VCaP (cell line): ENCODE results near the gene PAM.

Experiments
- H3K27ac ChIP-seq: fragments of 450-650 bp; 2 replicates; pipeline ENCODE4 v1.5.1; 2017
- CTCF ChIP-seq: fragments of 450-650 bp; conservative IDR thresholded peaks from 2 replicates; pipeline ENCODE4 v1.5.1; 2017; ENCODE audit warnings: mild to moderate bottlenecking, moderate library complexity

The PAM gene

DNA sequence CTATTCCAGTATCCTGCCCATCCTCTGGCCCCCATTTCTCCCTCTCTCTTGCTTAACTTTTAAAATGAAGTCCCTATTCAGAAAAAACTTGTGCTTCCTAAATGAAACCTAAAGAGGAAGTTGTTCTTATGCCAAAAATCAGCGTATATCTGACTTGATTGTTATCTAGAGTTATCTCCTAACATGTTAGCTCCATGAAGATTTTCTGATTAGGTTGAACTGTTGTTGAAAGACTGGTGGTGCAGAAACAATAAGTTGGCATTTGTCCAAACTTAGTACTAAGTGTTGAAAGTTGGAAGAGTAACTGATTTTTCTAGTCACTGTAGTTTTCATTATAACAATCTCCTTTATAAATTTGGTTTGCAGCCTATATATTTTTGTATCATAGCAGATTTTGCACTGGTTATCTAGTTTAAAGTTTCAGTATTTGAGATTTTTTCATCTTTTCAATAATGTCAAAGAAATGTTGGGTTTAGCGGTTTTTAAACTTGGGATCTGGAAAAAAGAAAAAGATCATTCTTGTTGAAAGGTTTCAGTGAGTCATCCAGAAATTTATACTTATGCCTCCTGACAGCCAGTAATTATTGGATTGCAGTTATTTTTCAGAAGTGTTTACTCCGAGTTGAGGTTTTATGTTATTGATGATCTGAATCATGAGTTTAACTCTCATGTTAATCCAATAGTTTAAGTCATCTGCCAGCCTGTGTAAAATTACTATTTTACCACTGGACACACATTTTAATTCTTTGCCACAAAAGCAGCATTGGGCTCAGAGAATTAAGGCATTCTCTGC is 60.6 kb downstream of the PAM start:
- H3K27ac ChIP-seq, result peak overlapping the region; percentile 25; the same call in 1 of the 2 replicates

GRCh38 chr5:102818345-102818744 is 63.2 kb downstream of the PAM start:
- no peak for TF ChIP-seq CTCF
- H3K27ac ChIP-seq, result no peak overlapping the region

More for the DNA sequence above, 60.6 kb downstream of the PAM start:
- TF ChIP-seq CTCF, result no peak

GRCh38 chr5:102818934-102819333 is 63.8 kb downstream of the PAM start:
- H3K27ac ChIP-seq, result no peak overlapping the region
- no peak for TF ChIP-seq CTCF

- no peak for TF ChIP-seq CTCF
These were observed 64.5 kb downstream of the PAM start for GRCh38 chr5:102819634-102820033.

DNA sequence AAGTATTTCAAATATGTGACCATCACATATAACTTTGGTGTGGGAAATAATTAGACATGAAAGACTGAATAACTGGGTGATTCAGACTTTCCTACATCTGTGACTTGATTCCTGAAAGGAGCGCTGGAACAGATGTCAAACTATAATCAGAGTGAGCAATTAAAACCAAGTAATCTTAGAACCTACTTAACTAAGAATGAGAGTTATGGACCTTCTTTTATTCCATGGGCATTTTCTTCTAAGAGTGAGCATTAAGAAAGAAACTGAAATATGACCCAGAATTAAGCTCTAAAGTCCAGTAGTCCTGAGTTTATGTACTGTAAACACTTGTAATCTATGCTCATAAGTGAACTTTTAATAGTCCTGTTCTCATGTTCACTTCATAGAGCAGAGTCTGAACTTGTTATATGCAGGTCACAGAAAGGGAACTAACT is 68.4 kb downstream of the PAM start:
- no peak for TF ChIP-seq CTCF
- no peak overlapping the region for H3K27ac ChIP-seq

More at GRCh38 chr5:102819634-102820033, 64.5 kb downstream of the PAM start:
- H3K27ac ChIP-seq, result no peak overlapping the region

DNA sequence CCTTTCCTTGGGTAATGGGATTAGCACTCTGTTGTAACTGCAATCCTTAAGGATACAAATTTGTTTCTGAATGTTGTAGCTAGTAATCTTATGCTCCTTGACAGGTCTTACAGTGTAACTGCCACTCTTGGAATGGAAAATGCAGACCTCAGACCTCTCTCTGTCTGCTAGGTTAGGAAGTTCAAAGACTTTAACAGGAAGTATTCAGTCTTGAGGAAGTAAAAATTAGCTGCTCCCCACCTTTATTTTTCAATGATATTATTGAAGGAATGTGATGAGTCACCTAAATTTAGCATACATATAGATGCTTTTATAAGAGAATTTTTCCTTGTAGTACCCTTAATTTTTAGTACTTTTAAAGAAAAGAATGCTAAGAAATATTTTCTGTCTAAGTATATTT is 71.5 kb downstream of the PAM start:
- no peak for TF ChIP-seq CTCF
- H3K27ac ChIP-seq, result no peak overlapping the region

GRCh38 chr5:102830241-102830640 is 75.1 kb downstream of the PAM start:
- no peak for TF ChIP-seq CTCF
- no peak overlapping the region for H3K27ac ChIP-seq
